Ascending aorta (tissue), 2 donors: ENCODE data around the gene ACOX1. TPM values are rescaled to one million over a fixed set of nuclear protein-coding genes. Genes with fewer than 3 reads are reported as not detected.

Experiments
- DNase-seq, 2 donors: peaks; one replicate each; pipeline ENCODE4 v3.0.0-alpha.2; 2019; ENCODE audit warnings: low spot score in 2 of 2
- H3K27ac ChIP-seq, 2 donors: fragments of 200-600 bp; sonication (generic); one replicate each; pipeline ENCODE4 v1.5.1; 2016 to 2017; ENCODE audit warnings: mild to moderate bottlenecking in 1 of 2
- H3K27me3 ChIP-seq: fragments of 200-600 bp; sonication (generic); one replicate; pipeline ENCODE4 v1.5.1; 2017
- H3K36me3 ChIP-seq, 2 donors: fragments of 200-600 bp; sonication (generic); one replicate each; pipeline ENCODE4 v1.5.1; 2016
- H3K4me1 ChIP-seq, 2 donors: fragments of 200-600 bp; sonication (generic); one replicate each; pipeline ENCODE4 v1.5.1; 2016 to 2017; ENCODE audit warnings: mild to moderate bottlenecking in 1 of 2
- H3K4me3 ChIP-seq, 2 donors: fragments of 200-600 bp; sonication (generic); one replicate each; pipeline ENCODE4 v1.5.1; 2016 to 2017; ENCODE audit warnings: mild to moderate bottlenecking in 1 of 2
- H3K9me3 ChIP-seq, 2 donors: fragments of 200-600 bp; sonication (generic); one replicate each; pipeline ENCODE4 v1.5.1; 2016
- intact Hi-C: fragments of 100-400 bp; cut with DNase I; formaldehyde crosslinking; loops from one replicate; pipeline ENCODE4 v1.15.1; 2023
- total RNA-seq: library from RNA; depleted of rRNA; stranded (reverse); fragments of >200 nt; gene quantifications from one replicate; pipeline ENCODE4 v1.1.0, GENCODE V29; 2016
- TF ChIP-seq, protein P1 (sequence below), 3 experiments: fragments of 200-600 bp in 2 of 3; fragments of 450-650 bp in 1 of 3; sonication (generic) in 2 of 3; IDR thresholded peaks; one replicate each; pipeline ENCODE4 v1.5.1; 2016 to 2019; ENCODE audit warnings: antibody characterized with exemption in 3 of 3, mild to moderate bottlenecking in 1 of 3, moderate library complexity in 1 of 3

ACOX1 gene
- total RNA-seq, 1 donor from 2014 or later = 18.5 TPM

DNA sequence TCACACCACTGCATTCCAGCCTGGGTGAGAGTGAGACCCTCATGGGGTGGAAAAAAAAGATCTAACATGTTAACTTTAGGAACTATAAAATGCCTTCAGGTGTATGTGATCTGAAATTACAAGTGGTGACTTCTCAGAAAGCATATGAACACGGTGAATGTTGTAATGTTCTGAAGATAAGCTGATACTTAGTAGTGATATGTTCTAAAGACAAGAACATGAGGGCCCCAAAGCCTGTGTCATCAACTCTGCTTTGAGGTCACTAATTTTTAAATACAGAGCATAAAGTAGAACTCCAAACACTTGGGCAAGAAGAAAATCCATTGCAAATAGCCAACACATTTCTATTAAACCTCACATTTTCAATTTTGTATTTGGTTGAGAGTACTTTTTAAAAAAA is 35.5 kb downstream of the ACOX1 start:
- intact Hi-C loops = no loop called here
- Histone ChIP-seq H3K9me3 (no peaks in the 10 kb centered on the region), H3K4me1 (peaks cover 0 to 8% of the 10 kb centered on the region in 2 donors), H3K27ac (no peak overlapping the region), H3K36me3 (peaks cover 40 to 41% of the 10 kb centered on the region in 2 donors), H3K4me3 (no peak overlapping the region), H3K27me3 (no peaks in the 10 kb centered on the region)
- no peak for DNase-seq
- TF ChIP-seq, protein P1, sequence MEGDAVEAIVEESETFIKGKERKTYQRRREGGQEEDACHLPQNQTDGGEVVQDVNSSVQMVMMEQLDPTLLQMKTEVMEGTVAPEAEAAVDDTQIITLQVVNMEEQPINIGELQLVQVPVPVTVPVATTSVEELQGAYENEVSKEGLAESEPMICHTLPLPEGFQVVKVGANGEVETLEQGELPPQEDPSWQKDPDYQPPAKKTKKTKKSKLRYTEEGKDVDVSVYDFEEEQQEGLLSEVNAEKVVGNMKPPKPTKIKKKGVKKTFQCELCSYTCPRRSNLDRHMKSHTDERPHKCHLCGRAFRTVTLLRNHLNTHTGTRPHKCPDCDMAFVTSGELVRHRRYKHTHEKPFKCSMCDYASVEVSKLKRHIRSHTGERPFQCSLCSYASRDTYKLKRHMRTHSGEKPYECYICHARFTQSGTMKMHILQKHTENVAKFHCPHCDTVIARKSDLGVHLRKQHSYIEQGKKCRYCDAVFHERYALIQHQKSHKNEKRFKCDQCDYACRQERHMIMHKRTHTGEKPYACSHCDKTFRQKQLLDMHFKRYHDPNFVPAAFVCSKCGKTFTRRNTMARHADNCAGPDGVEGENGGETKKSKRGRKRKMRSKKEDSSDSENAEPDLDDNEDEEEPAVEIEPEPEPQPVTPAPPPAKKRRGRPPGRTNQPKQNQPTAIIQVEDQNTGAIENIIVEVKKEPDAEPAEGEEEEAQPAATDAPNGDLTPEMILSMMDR (IDR thresholded peaks at IDR 0.05) = no peak

DNA sequence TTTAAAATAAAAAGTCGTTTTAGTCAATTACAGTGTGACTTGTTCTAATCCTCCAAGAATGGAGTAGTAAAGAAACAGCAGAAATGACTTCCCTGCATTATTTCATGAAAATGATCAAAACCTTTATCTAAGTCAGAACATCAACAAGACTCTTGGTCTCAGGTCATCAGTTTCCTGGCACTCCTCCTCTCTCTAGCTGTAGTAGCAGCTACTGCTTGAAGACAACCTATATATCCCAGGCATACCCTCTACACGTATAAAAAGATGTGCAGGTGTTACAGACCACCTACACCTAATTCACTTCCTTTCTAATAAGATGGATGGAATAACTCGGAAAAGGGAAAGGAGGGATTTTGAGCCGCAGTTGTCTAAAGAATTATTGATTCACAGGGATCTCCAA is 36.5 kb downstream of the ACOX1 start:
- Histone ChIP-seq H3K27ac (no peak overlapping the region), H3K9me3 (no peaks in the 10 kb centered on the region), H3K36me3 (peaks cover 30 to 31% of the 10 kb centered on the region in 2 donors), H3K4me1 (peaks cover 0 to 8% of the 10 kb centered on the region in 2 donors), H3K27me3 (no peaks in the 10 kb centered on the region), H3K4me3 (no peak overlapping the region)
- DNase-seq = no peak
- TF ChIP-seq, protein P1 (IDR thresholded peaks at IDR 0.05) = no peak
- intact Hi-C loops = no loop called here

DNA sequence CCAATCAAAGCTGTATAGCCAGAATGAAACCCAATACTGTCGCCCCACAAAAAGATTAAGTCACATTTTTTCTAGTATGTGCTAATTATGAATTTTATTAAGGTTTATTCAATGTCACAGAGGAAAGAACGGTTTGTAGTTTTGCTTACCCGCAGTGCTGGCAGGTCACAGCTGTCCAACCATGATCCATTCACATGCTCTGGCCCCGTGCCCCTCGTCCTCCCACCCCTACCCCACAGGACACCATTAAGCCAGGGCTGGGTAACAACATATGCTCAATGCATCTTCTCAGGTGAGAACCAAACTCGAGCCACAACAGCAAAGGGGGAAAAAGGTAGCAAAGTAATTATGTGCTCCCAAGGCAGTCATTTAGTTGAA is 37.5 kb downstream of the ACOX1 start:
- no peak for DNase-seq
- Histone ChIP-seq H3K27ac (peak overlapping the region in 1 of 2 donors; percentile 27), H3K9me3 (no peaks in the 10 kb centered on the region), H3K4me1 (peaks cover 0 to 8% of the 10 kb centered on the region in 2 donors), H3K36me3 (peaks cover 19 to 20% of the 10 kb centered on the region in 2 donors), H3K27me3 (no peaks in the 10 kb centered on the region), H3K4me3 (peak overlapping the region; percentile 84 to 97)
- intact Hi-C loops = loop anchor here (1.0 to 2.0 kb wide), 2 partner anchors 37 to 38 kb away; partner anchors contain the start of genes ACOX1, MRPL38 and TEN1
- TF ChIP-seq, protein P1 (IDR thresholded peaks at IDR 0.05) = no peak

DNA sequence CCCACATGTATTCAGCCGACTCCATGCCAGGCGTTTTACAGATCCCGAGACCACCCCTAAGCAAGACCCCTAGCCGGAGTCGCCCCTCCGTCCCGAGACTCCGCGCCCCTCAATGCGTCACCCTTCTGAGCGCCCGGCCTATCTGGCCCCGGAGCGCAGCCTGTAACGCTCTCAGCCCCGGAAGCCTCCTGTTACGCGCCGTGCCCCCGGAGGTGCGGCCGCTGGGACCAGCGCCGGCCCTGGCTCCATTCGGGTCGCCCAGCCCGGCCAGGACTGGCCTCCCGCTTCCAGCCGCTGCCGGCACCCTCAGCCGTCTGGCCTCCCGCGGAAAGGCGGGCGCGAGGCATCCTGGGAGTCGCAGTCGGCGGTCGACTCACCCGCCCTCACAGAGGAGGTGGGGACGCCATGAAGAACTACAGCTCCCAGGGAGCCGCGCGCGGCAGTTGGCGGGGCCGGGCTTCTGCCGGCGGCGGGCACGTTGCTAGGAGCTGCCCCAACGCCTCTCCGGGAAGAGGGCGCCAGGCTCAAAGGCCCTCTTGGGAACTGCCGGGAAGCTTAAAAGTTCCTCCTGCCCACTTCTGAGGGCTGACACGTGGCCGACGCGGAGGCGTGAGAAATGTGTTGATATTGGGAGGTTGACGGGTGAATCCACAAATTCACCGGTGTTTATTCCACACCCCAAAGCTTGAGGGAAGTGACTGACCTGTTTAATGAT is 38.1 kb downstream of the ACOX1 start, which contains the start of gene FBF1:
Gene FBF1, minus strand, starts transcription at position 316 of the 715 bp plus-strand sequence. CDS start 2,893 bp downstream, outside the sequence.
- intact Hi-C loops = loop anchor here (1.0 to 2.0 kb wide), 2 partner anchors 36 to 38 kb away; partner anchors contain the start of genes ACOX1, MRPL38 and TEN1
- Histone ChIP-seq H3K9me3 (no peaks in the 10 kb centered on the region), H3K27me3 (no peaks in the 10 kb centered on the region), H3K36me3 (peaks cover 14 to 15% of the 10 kb centered on the region in 2 donors), H3K4me1 (peaks cover 0 to 8% of the 10 kb centered on the region in 2 donors), H3K4me3 (peak within 1 kb of the TSS; percentile 84 to 97), H3K27ac (peak within 1 kb of the TSS; percentile 72 to 76)
- peak; percentile 76 to 97 for DNase-seq
- TF ChIP-seq, protein P1 (IDR thresholded peaks at IDR 0.05) = peak in 1 of 3 experiments; percentile 7

DNA sequence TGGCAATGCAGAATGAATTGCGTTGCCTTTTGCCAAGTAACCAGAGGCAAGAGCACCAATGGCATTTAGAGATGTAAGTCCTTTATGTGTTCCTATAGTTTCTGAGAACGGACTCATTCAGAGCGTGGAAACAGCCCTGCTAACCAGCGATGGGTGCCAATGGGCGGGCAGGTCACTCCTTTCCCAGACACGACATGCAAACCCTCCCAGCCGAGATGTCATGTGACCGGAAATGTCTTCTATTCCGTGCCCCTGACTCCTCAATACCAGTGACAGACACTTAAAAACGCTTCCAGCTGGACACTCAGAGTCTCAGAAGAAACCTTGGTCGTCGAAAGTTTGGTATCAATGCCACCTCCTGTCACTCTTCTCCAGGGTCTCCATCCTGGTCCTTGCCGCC is 41.3 kb downstream of the ACOX1 start:
- Histone ChIP-seq H3K4me1 (peaks cover 0 to 8% of the 10 kb centered on the region in 2 donors), H3K9me3 (no peaks in the 10 kb centered on the region), H3K27me3 (no peaks in the 10 kb centered on the region), H3K27ac (no peak overlapping the region), H3K36me3 (peaks cover 0 to 1% of the 10 kb centered on the region in 2 donors), H3K4me3 (no peak overlapping the region)
- TF ChIP-seq, protein P1 (IDR thresholded peaks at IDR 0.05) = no peak
- intact Hi-C loops = no loop called here
- DNase-seq = no peak
